Measurements from ENCODE around the gene RALA. TPM values are rescaled to one million over a fixed set of nuclear protein-coding genes. Genes with fewer than 3 reads are reported as not detected.

Gene RALA
- total RNA-seq, 2 experiments from 2014 or later, result 24.5 to 27.5 TPM

DNA sequence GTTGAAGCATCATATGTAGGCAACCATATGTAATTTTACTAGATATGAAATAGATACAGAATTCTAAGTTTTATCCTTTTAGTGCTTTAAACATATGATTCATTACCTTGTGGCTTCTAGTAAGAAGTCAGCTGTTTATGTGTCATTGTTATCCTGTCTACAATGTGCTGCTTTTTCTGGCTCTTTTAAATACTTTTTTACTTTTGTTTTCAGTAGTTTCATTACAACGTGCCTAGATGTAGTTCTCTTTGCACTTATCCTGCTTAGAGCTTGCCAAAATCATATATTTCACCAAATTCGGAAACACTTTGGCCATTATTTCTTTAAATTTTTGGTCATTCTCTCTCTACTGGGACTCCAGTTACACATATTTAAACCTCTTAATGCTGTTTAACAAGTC lies 30.8 kb upstream of the RALA start:
- Histone ChIP-seq H3K27ac (ENCODE audit: low read depth in 1 of 2, low read length in 2 of 2) (no peak overlapping the region), H3K4me3 (ENCODE audit: low read length) (no peak overlapping the region), H3K36me3 (ENCODE audit: insufficient read depth, low read length) (no peaks in the 10 kb centered on the region), H3K27me3 (ENCODE audit: control insufficient read depth in 1 of 2, insufficient read depth in 2 of 2, low read length in 2 of 2) (no peaks in the 10 kb centered on the region), H3K4me1 (ENCODE audit: insufficient read depth, low read length) (peaks cover 12% of the 10 kb centered on the region), H3K9me3 (ENCODE audit: control insufficient read depth in 1 of 2, insufficient read depth in 1 of 2, low read length in 2 of 2) (no peaks in the 10 kb centered on the region)
- H3K36me3 Mint-ChIP-seq (ENCODE audit: low read depth), result no peaks in the 10 kb centered on the region
- ATAC-seq (ENCODE audit: poor library complexity), result peak; percentile 43
- peak in 2 of 14 experiments; percentile 30 to 46 for DNase-seq
- intact Hi-C loops (cut with DNase I, micrococcal nuclease), result no loop called here
- ChIA-PET CTCF (interaction anchor here (0.6 to 2.9 kb wide), 4 partner anchors 11 to 41 kb away, joined by 3 to 16 read pairs (median 4); partner anchors contain the start of gene RALA), POLR2A (interaction anchor here (1.1 to 1.5 kb wide), 3 partner anchors 12 to 16 kb away, joined by 3 to 4 read pairs (median 4); no protein-coding TSS in a partner anchor)
- TF ChIP-seq, protein P1, sequence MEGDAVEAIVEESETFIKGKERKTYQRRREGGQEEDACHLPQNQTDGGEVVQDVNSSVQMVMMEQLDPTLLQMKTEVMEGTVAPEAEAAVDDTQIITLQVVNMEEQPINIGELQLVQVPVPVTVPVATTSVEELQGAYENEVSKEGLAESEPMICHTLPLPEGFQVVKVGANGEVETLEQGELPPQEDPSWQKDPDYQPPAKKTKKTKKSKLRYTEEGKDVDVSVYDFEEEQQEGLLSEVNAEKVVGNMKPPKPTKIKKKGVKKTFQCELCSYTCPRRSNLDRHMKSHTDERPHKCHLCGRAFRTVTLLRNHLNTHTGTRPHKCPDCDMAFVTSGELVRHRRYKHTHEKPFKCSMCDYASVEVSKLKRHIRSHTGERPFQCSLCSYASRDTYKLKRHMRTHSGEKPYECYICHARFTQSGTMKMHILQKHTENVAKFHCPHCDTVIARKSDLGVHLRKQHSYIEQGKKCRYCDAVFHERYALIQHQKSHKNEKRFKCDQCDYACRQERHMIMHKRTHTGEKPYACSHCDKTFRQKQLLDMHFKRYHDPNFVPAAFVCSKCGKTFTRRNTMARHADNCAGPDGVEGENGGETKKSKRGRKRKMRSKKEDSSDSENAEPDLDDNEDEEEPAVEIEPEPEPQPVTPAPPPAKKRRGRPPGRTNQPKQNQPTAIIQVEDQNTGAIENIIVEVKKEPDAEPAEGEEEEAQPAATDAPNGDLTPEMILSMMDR (IDR thresholded peaks at IDR 0.05), result no peak
- H3K4me1 Mint-ChIP-seq (ENCODE audit: low read depth), result peaks cover 27% of the 10 kb centered on the region
- peak overlapping the region; percentile 54 for H3K27ac Mint-ChIP-seq
- H3K9me3 Mint-ChIP-seq, result no peaks in the 10 kb centered on the region
- H3K4me3 Mint-ChIP-seq, result no peak overlapping the region
- no peaks in the 10 kb centered on the region for H3K27me3 Mint-ChIP-seq

DNA sequence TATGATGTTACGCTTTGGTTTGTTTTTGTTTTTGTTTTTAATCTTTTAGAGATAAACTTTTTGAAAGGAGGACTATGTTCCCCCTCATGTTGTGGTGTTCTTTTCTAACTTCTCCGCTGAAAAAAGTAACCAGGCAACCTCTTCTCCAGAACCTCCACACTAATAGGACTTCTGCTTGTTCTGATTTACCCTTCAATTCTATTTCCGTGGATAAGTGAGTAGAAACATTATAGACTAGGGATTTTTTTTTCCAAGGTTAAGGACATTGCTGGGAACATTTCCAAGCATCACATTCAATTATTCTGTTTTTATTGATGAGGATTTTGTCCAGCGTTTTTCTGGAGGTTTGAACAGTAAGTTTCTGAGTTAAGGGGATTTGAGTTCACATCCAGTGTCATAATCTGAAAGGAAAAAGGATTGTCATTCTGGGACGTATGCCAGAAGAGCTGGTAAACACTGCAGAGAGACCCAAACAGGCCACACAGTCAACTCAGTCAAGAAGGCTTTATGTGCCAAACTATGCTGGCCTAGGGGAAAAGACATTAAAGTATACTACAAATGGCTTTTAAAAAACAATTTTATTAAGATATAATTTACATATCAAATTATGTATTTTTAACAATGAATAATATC lies 28.3 kb upstream of the RALA start:
- H3K9me3 Mint-ChIP-seq, result no peaks in the 10 kb centered on the region

DNA sequence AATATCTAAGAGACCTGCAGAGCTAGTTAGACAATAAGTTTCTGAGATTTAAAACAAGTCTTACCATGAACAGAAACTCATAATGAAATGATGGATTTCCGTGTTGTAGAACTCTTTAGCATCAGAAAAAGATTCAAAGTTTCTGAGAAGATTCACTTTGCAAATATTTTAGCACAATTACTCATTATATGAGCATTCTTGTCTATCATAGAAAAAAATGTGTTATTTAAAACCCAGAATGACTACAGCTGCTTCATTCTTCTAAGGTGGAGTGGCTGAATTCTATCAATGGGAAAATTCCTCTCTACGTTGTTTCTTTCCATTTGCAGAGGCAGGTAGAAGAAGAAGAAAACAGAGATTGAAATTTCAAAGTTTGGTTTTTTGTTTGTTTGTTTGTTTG lies 21.0 kb upstream of the RALA start:
- ATAC-seq (ENCODE audit: poor library complexity), result no peak
- no peaks in the 10 kb centered on the region for H3K27me3 Mint-ChIP-seq
- Histone ChIP-seq H3K36me3 (ENCODE audit: insufficient read depth, low read length) (no peaks in the 10 kb centered on the region), H3K4me1 (ENCODE audit: insufficient read depth, low read length) (peaks cover 5% of the 10 kb centered on the region), H3K4me3 (ENCODE audit: low read length) (no peak overlapping the region), H3K9me3 (ENCODE audit: control insufficient read depth in 1 of 2, insufficient read depth in 1 of 2, low read length in 2 of 2) (no peaks in the 10 kb centered on the region), H3K27ac (ENCODE audit: low read depth in 1 of 2, low read length in 2 of 2) (no peak overlapping the region), H3K27me3 (ENCODE audit: control insufficient read depth in 1 of 2, insufficient read depth in 2 of 2, low read length in 2 of 2) (no peaks in the 10 kb centered on the region)
- TF ChIP-seq, protein P1 (IDR thresholded peaks at IDR 0.05), result no peak
- no peak overlapping the region for H3K4me3 Mint-ChIP-seq
- no peak for DNase-seq
- no peak overlapping the region for H3K27ac Mint-ChIP-seq
- ChIA-PET POLR2A (no interaction called here), CTCF (interaction anchor here (1.9 kb wide), 1 partner anchor 8 kb away, joined by 5 read pairs; no protein-coding TSS in a partner anchor)
- H3K4me1 Mint-ChIP-seq (ENCODE audit: low read depth), result peaks cover 36% of the 10 kb centered on the region
- intact Hi-C loops (cut with DNase I, micrococcal nuclease), result no loop called here
- H3K36me3 Mint-ChIP-seq (ENCODE audit: low read depth), result no peaks in the 10 kb centered on the region
- H3K9me3 Mint-ChIP-seq, result no peaks in the 10 kb centered on the region

More for the DNA sequence above, 28.3 kb upstream of the RALA start:
- intact Hi-C loops (cut with DNase I, micrococcal nuclease), result no loop called here
- ATAC-seq (ENCODE audit: poor library complexity) (no peak), DNase-seq (no peak)
- Histone ChIP-seq H3K27ac (ENCODE audit: low read depth in 1 of 2, low read length in 2 of 2) (no peak overlapping the region), H3K4me3 (ENCODE audit: low read length) (no peak overlapping the region), H3K9me3 (ENCODE audit: control insufficient read depth in 1 of 2, insufficient read depth in 1 of 2, low read length in 2 of 2) (no peaks in the 10 kb centered on the region), H3K36me3 (ENCODE audit: insufficient read depth, low read length) (no peaks in the 10 kb centered on the region), H3K27me3 (ENCODE audit: control insufficient read depth in 1 of 2, insufficient read depth in 2 of 2, low read length in 2 of 2) (no peaks in the 10 kb centered on the region), H3K4me1 (ENCODE audit: insufficient read depth, low read length) (no peaks in the 10 kb centered on the region)
- H3K4me1 Mint-ChIP-seq (ENCODE audit: low read depth), result peaks cover 19% of the 10 kb centered on the region
- no peak overlapping the region for H3K4me3 Mint-ChIP-seq
- H3K27me3 Mint-ChIP-seq, result no peaks in the 10 kb centered on the region
- H3K36me3 Mint-ChIP-seq (ENCODE audit: low read depth), result no peaks in the 10 kb centered on the region
- TF ChIP-seq, protein P1 (IDR thresholded peaks at IDR 0.05), result no peak
- H3K27ac Mint-ChIP-seq, result no peak overlapping the region
- ChIA-PET POLR2A (interaction anchor here (1.2 kb wide), 1 partner anchor 28 kb away, joined by 4 read pairs; the partner anchor contains the start of gene RALA), CTCF (interaction anchor here (0.9 to 2.0 kb wide), 4 partner anchors 8 to 36 kb away, joined by 3 to 5 read pairs (median 3); no protein-coding TSS in a partner anchor)
